ENCODE measurements around the gene PRKCE.

Gene PRKCE

DNA sequence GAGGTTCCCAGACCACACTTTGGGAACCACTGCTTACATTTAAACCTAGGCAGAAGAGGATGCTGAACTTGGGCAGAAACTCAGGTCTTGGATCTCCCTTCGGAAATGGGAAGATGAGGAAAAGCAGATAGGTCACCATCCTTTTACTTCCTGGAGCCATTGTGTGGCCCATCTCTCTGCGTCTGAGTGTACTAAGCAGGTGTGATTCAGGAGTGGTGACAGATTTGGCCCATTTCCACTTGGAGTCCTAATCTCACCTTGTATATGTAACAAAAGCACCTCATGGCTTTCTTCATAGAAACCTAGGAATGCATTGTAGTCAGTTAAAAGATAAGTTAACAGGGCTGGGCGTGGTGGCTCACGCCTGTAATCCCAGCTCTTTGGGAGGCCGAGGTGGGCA lies 71.0 kb downstream of the PRKCE start:
- Histone ChIP-seq H3K27me3 (replicated peaks) (no peaks in the 10 kb centered on the region), H3K36me3 (replicated peaks) (no peaks in the 10 kb centered on the region), H3K27ac (no peak overlapping the region), H3K4me3 (ENCODE audit: low read depth, low read length) (no peak overlapping the region)
- TF ChIP-seq, protein P1, sequence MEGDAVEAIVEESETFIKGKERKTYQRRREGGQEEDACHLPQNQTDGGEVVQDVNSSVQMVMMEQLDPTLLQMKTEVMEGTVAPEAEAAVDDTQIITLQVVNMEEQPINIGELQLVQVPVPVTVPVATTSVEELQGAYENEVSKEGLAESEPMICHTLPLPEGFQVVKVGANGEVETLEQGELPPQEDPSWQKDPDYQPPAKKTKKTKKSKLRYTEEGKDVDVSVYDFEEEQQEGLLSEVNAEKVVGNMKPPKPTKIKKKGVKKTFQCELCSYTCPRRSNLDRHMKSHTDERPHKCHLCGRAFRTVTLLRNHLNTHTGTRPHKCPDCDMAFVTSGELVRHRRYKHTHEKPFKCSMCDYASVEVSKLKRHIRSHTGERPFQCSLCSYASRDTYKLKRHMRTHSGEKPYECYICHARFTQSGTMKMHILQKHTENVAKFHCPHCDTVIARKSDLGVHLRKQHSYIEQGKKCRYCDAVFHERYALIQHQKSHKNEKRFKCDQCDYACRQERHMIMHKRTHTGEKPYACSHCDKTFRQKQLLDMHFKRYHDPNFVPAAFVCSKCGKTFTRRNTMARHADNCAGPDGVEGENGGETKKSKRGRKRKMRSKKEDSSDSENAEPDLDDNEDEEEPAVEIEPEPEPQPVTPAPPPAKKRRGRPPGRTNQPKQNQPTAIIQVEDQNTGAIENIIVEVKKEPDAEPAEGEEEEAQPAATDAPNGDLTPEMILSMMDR (IDR thresholded peaks at IDR 0.05; ENCODE audit: low read depth, low read length, missing control alignments): no peak
- DNase-seq: no peak
- in situ Hi-C loops (cut with HindIII; ENCODE audit: low pct_ligation_motif_present, low sequenced_read_pairs): no loop called here

DNA sequence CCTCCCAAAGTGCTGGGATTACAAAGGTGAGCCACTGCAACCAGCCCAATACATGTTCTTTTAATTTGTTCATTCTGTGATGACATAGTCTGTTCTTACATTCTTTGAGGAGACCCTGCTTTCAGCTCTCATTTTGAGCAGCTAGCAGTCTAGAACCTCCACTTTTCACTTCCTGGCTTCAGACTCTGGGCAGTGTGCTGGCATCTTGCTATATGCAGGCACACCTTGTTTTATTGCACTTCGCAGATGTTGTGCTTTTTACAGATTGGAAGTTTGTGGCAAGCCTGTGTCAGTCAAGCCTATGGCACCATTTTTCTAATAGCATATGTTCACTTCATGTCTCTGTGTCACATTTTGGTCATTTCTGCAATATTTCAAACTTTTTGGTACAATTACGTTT lies 72.4 kb downstream of the PRKCE start:
- in situ Hi-C loops (cut with HindIII; ENCODE audit: low pct_ligation_motif_present, low sequenced_read_pairs): no loop called here
- Histone ChIP-seq H3K27me3 (replicated peaks) (no peaks in the 10 kb centered on the region), H3K4me3 (ENCODE audit: low read depth, low read length) (no peak overlapping the region), H3K27ac (no peak overlapping the region), H3K36me3 (replicated peaks) (no peaks in the 10 kb centered on the region)
- TF ChIP-seq, protein P1 (IDR thresholded peaks at IDR 0.05; ENCODE audit: low read depth, low read length, missing control alignments): no peak
- no peak for DNase-seq

DNA sequence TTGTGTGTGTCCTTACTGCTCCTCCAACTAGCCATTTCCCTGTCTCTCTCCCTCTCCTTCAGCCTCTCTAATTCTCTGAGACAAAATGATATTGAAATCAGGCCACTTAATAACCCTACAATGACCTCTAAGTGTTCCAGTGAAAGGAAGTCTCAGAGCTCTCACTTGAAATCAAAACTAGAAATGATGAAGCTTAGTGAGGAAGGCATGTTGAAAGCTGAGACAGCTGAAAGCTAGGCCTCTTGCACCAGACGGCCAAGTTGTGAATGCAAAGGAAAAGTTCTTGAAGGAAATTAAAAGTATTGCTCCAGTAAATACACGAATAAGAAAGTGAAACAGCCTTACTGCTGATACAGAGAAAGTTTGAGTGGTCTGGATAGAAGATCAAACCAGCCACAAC lies 72.9 kb downstream of the PRKCE start:
- Histone ChIP-seq H3K4me3 (ENCODE audit: low read depth, low read length) (no peak overlapping the region), H3K36me3 (replicated peaks) (no peaks in the 10 kb centered on the region), H3K27ac (no peak overlapping the region), H3K27me3 (replicated peaks) (no peaks in the 10 kb centered on the region)
- TF ChIP-seq, protein P1 (IDR thresholded peaks at IDR 0.05; ENCODE audit: low read depth, low read length, missing control alignments): no peak
- in situ Hi-C loops (cut with HindIII; ENCODE audit: low pct_ligation_motif_present, low sequenced_read_pairs): no loop called here
- no peak for DNase-seq

DNA sequence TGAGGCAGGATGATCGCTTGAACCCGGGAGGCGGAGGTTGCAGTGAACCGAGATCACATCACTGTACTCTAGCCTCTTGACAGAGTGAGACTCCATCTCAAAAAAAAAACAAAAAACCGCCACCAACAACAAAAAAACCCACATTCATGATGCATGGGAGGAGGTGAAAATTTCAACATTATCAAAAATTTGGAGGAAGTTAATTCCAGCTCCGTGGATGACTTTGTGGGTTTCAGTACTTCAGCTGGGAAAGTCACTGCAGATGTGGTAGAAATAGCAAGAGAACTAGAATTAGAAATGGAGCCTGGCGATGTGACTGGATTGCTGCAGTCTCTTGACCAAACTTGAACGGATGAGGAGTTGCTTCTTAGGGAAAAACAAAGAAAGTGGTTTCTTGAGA lies 74.3 kb downstream of the PRKCE start:
- Histone ChIP-seq H3K36me3 (replicated peaks) (no peaks in the 10 kb centered on the region), H3K27ac (no peak overlapping the region), H3K27me3 (replicated peaks) (no peaks in the 10 kb centered on the region), H3K4me3 (ENCODE audit: low read depth, low read length) (no peak overlapping the region)
- in situ Hi-C loops (cut with HindIII; ENCODE audit: low pct_ligation_motif_present, low sequenced_read_pairs): no loop called here
- TF ChIP-seq, protein P1 (IDR thresholded peaks at IDR 0.05; ENCODE audit: low read depth, low read length, missing control alignments): no peak
- DNase-seq: no peak

DNA sequence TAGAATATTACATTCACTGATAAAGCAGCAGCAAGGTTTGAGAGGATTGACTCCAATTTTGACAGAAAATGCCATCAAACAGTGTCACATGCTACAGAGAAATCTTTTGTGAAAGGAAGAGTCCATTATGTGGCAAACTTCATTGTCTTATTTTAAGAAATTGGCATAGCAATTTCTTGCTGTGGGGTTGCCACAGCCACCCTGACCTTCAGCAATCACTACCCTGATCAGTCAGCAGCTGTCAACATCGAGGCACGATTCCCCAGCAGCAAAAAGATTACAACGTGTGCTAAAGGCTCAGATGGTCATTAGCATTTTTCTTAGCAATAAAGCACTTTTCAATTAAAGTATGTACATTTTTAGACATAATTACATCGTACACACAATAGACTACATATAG lies 74.7 kb downstream of the PRKCE start:
- H3K27ac ChIP-seq: no peak overlapping the region
- H3K27me3 ChIP-seq (replicated peaks): no peaks in the 10 kb centered on the region
- no peak for DNase-seq
- no peak overlapping the region for H3K4me3 ChIP-seq (ENCODE audit: low read depth, low read length)
- TF ChIP-seq, protein P1 (IDR thresholded peaks at IDR 0.05; ENCODE audit: low read depth, low read length, missing control alignments): no peak
- H3K36me3 ChIP-seq (replicated peaks): no peaks in the 10 kb centered on the region
- in situ Hi-C loops (cut with HindIII; ENCODE audit: low pct_ligation_motif_present, low sequenced_read_pairs): no loop called here

DNA sequence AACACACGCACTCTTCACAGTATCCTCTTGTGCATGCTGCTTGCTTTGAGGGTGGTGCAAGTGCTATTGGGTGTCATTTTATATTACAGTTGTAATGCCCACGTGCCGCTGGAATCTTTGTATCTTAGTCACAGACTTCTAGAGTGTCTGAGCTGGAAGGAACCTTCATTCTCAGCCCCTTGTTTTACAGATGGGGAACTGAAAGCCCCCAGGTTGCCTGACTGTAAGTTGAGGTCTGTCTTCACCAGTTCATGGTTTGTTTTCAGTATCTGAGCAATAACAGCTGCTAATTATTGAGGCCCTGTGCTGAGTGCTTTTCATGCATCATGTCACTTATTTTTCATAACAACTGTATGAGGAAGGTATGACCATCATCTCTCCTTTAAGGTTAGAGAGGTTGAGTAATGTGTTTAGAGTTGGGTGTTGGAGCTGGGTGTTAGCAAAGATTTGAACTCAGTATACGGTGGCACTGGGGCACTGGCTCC lies 77.0 kb downstream of the PRKCE start:
- Histone ChIP-seq H3K27ac (no peak overlapping the region), H3K36me3 (replicated peaks) (no peaks in the 10 kb centered on the region), H3K27me3 (replicated peaks) (no peaks in the 10 kb centered on the region), H3K4me3 (ENCODE audit: low read depth, low read length) (no peak overlapping the region)
- TF ChIP-seq, protein P1 (IDR thresholded peaks at IDR 0.05; ENCODE audit: low read depth, low read length, missing control alignments): no peak
- DNase-seq: no peak
- in situ Hi-C loops (cut with HindIII; ENCODE audit: low pct_ligation_motif_present, low sequenced_read_pairs): no loop called here
